Measurements from ENCODE around the gene LYZL1. TPM values are rescaled to one million over a fixed set of nuclear protein-coding genes. Genes with fewer than 3 reads are reported as not detected.
A peak's percentile ranks its signal among the peaks of the same experiment; 100 is the strongest.

The LYZL1 gene
- total RNA-seq, 1 experiment from 2014 or later, result not detected

- Histone ChIP-seq H3K27ac (ENCODE audit: insufficient read length, low read depth, low read length) (no peak overlapping the region), H3K4ac (ENCODE audit: low read depth, low read length) (no peak overlapping the region), H2AK5ac (ENCODE audit: insufficient read length, low read length) (no peak overlapping the region), H3K14ac (ENCODE audit: insufficient read depth, low read length) (no peak overlapping the region), H4K8ac (replicated peaks; ENCODE audit: insufficient read length, low read depth, low read length) (no peak overlapping the region), H2BK15ac (ENCODE audit: low read depth, low read length) (no peak overlapping the region), H2BK12ac (ENCODE audit: insufficient read length, low read depth, low read length) (no peak overlapping the region), H3K56ac (ENCODE audit: insufficient read length, low read depth, low read length) (no peak overlapping the region), H3K79me1 (ENCODE audit: insufficient read depth, low read depth, low read length, poor library complexity, severe bottlenecking) (no peaks in the 10 kb centered on the region), H4K5ac (ENCODE audit: insufficient read length, low read depth, low read length) (no peak overlapping the region), H3K23me2 (ENCODE audit: insufficient read length, low read depth, low read length, poor library complexity, severe bottlenecking) (no peaks in the 10 kb centered on the region), H3K9me3 (ENCODE audit: control insufficient read depth, low read depth, low read length) (no peaks in the 10 kb centered on the region), H4K91ac (ENCODE audit: insufficient read length, low read depth, low read length) (no peak overlapping the region), H2BK5ac (ENCODE audit: insufficient read length, low read length) (no peak overlapping the region), H2BK120ac (ENCODE audit: low read depth, low read length, poor library complexity, severe bottlenecking) (no peak overlapping the region), H4K20me1 (ENCODE audit: control insufficient read depth, insufficient read depth, insufficient read length) (no peaks in the 10 kb centered on the region), H3K79me2 (ENCODE audit: insufficient read depth, low read length) (no peaks in the 10 kb centered on the region), H2BK20ac (ENCODE audit: low read depth, low read length, poor library complexity, severe bottlenecking) (no peak overlapping the region), H3T11ph (ENCODE audit: low read length) (no peak overlapping the region), H3K4me2 (ENCODE audit: insufficient read depth, insufficient read length, low read length) (no peak overlapping the region), H3K18ac (ENCODE audit: insufficient read length, low read depth, low read length) (no peak overlapping the region), H3K4me1 (ENCODE audit: insufficient read depth, low read length) (no peaks in the 10 kb centered on the region), H3K9ac (ENCODE audit: extremely low read depth, insufficient read length, low read length) (no peak overlapping the region), H3K27me3 (ENCODE audit: insufficient read depth, low read length) (no peaks in the 10 kb centered on the region), H2AFZ (ENCODE audit: low read length) (no peak overlapping the region), H3K23ac (ENCODE audit: insufficient read length, low read depth, low read length) (no peak overlapping the region)
- Mint-ChIP-seq H3K27ac (no peak overlapping the region), H3K9me3 (peaks cover 12 to 13% of the 10 kb centered on the region in 2 experiments), H3K4me3 (no peak overlapping the region), H3K27me3 (ENCODE audit: low read depth) (peaks cover 2% of the 10 kb centered on the region; the same call in 1 of the 2 replicates), H3K36me3 (ENCODE audit: insufficient read depth in 1 of 3, low read depth in 3 of 3) (peaks cover 0 to 14% (median 5%) of the 10 kb centered on the region in 3 experiments; a peak in 4 of 7 replicates), H3K4me1 (peaks cover 13% of the 10 kb centered on the region in 2 experiments)
- no peak for TF ChIP-seq CTCF (conservative IDR thresholded peaks at IDR 0.05)
- no CpG with 5 or more reads among the region's 8 CpGs for WGBS (ENCODE audit: extremely low coverage, insufficient read length, low lambda C conversion rate)
- DNase-seq, result peak; percentile 43
These were observed 22.2 kb upstream of the LYZL1 start for GRCh38 chr10:29266641-29267040.

Measured in H9 (cell line).